Lung (tissue), 12 donors: ENCODE data around the gene RBM44. TPM values are rescaled to one million over a fixed set of nuclear protein-coding genes. Genes with fewer than 3 reads are reported as not detected.

Experiments used
- ATAC-seq: fragments of 200-7000 bp; cut with Tn5 transposase; one replicate; pipeline ENCODE4 v1.9.1; 2020; ENCODE audit warnings: moderate number of reproducible peaks; ENCODE audit not compliant: insufficient read depth, low FRiP score
- DNase-seq, 3 donors: peaks; one replicate each; pipeline ENCODE4 v3.0.0-alpha.2; 2013 to 2017
- H3K27ac ChIP-seq, 2 donors: one replicate each; pipeline ENCODE4 v1.5.1; 2013; ENCODE audit warnings: mild to moderate bottlenecking in 2 of 2, moderate library complexity in 2 of 2, control low read depth in 1 of 2, inconsistent platforms in 1 of 2, low read depth in 1 of 2, low read length in 1 of 2
- H3K27me3 ChIP-seq, 3 donors: one replicate each; pipeline ENCODE4 v1.5.1; 2013; ENCODE audit warnings: low read length in 2 of 3; ENCODE audit not compliant: control insufficient read depth in 3 of 3, insufficient read depth in 3 of 3
- H3K36me3 ChIP-seq, 4 donors: one replicate each; pipeline ENCODE4 v1.5.1; 2013; ENCODE audit warnings: low read length in 4 of 4, mild to moderate bottlenecking in 1 of 4, moderate library complexity in 1 of 4; ENCODE audit not compliant: control insufficient read depth in 4 of 4, insufficient read depth in 4 of 4
- H3K4me1 ChIP-seq, 5 donors: one replicate each; pipeline ENCODE4 v1.5.1; 2013; ENCODE audit warnings: low read length in 5 of 5, mild to moderate bottlenecking in 2 of 5, moderate library complexity in 1 of 5; ENCODE audit not compliant: control insufficient read depth in 5 of 5, insufficient read depth in 5 of 5
- H3K4me3 ChIP-seq: one replicate; pipeline ENCODE4 v1.5.1; 2013; ENCODE audit warnings: mild to moderate bottlenecking, control low read depth, moderate library complexity
- H3K9ac ChIP-seq, 2 donors: one replicate each; pipeline ENCODE4 v1.5.1; 2013; ENCODE audit warnings: low read length in 2 of 2, control low read depth in 1 of 2; ENCODE audit not compliant: insufficient read depth in 1 of 2
- H3K9me3 ChIP-seq, 4 donors: one replicate each; pipeline ENCODE4 v1.5.1; 2013; ENCODE audit warnings: low read length in 3 of 4, mild to moderate bottlenecking in 1 of 4, moderate library complexity in 1 of 4; ENCODE audit not compliant: control insufficient read depth in 4 of 4, insufficient read depth in 3 of 4
- WGBS, 2 donors: extraction: QIAGEN DNeasy Blood & Tissue Kit; methylation state at CpG; one replicate each; pipeline ENCODE4 v1.1.7; 2013; 5-methylcytosine and 5-hydroxymethylcytosine counted together
- polyA plus RNA-seq, 2 donors: library from polyadenylated mRNA; stranded (reverse); fragments of 200-250 nt; gene quantifications; one replicate each; pipeline ENCODE4 v1.2.1, GENCODE V29; 2013
- total RNA-seq, 2 donors: library from RNA; depleted of rRNA in 1 of 2; stranded (reverse); fragments of >200 nt in 1 of 2; gene quantifications; one replicate each; pipeline ENCODE4 v1.2.1, GENCODE V29; 2014 to 2021
- TF ChIP-seq, protein P1 (sequence below): IDR thresholded peaks from 2 replicates; pipeline ENCODE4 v1.5.1; 2012; ENCODE audit warnings: mild to moderate bottlenecking; ENCODE audit errors: control extremely low read depth, extremely low read depth
- donor health status: control.
- donor health status: control.
- donor health status: Bipolar disorder and iron deficiency.
- donor health status: healthy.
- donor health status: DM: yes; HTN: yes; CAD: no.

The RBM44 gene
- total and polyA plus RNA-seq, 4 donors: 0.26 to 4.0 (median 0.88) TPM

DNA sequence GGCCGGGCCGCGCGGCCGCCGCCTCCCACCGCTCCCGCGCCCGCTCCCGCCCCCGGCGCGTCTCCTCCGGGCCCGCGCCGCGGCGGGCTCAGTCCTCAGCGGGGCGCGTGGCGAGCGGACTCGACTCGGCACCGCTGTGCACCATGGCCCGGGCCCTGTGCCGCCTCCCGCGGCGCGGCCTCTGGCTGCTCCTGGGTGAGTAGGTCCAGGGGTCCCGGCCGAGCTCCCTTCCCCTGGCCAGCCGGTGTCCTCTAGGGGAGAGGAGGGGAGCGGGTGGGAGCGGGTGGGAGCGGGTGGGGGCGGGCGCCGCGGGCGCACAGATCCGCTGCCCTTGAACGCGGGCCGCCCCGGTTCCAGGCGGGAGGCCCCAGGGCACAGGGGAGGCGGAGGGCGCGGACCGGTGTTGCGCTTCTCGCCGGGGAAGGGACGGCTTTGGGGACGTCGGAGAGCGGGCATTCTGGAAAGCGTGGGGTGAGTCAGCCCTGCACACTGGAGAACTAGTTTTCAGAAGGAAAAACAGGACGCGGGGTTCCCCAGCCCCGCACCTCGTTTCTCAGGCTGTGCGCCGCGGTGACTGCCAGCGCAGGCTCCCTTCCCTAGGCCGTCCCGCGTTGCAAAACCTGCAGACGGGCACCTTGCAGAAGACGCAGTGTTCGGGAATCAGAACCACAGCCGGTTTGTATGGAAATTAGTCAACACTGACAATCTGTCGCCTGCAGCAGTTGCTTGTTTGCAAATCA is 61.1 kb downstream of the RBM44 start, which contains the start of gene RAMP1:
Gene RAMP1, plus strand, starts transcription at position 91 of the 740 bp plus-strand sequence. Its CDS starts 53 bp downstream, at position 144.
- Histone ChIP-seq H3K4me1 (peaks cover 0 to 27% (median 4%) of the 10 kb centered on the region in 5 donors), H3K27me3 (peaks cover 0 to 16% (median 14%) of the 10 kb centered on the region in 3 donors), H3K4me3 (no peak within 1 kb of the TSS), H3K9me3 (no peaks in the 10 kb centered on the region), H3K9ac (no peak within 1 kb of the TSS), H3K27ac (peak within 1 kb of the TSS in 1 of 2 donors; percentile 83), H3K36me3 (no peaks in the 10 kb centered on the region)
- TF ChIP-seq, protein P1, sequence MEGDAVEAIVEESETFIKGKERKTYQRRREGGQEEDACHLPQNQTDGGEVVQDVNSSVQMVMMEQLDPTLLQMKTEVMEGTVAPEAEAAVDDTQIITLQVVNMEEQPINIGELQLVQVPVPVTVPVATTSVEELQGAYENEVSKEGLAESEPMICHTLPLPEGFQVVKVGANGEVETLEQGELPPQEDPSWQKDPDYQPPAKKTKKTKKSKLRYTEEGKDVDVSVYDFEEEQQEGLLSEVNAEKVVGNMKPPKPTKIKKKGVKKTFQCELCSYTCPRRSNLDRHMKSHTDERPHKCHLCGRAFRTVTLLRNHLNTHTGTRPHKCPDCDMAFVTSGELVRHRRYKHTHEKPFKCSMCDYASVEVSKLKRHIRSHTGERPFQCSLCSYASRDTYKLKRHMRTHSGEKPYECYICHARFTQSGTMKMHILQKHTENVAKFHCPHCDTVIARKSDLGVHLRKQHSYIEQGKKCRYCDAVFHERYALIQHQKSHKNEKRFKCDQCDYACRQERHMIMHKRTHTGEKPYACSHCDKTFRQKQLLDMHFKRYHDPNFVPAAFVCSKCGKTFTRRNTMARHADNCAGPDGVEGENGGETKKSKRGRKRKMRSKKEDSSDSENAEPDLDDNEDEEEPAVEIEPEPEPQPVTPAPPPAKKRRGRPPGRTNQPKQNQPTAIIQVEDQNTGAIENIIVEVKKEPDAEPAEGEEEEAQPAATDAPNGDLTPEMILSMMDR: no peak
- ATAC-seq (no peak), DNase-seq (peak; percentile 11 to 50 (median 25))
- 0 to 4% methylated on average over 42 to 79 of the region's 79 CpGs for WGBS, 2 donors

DNA sequence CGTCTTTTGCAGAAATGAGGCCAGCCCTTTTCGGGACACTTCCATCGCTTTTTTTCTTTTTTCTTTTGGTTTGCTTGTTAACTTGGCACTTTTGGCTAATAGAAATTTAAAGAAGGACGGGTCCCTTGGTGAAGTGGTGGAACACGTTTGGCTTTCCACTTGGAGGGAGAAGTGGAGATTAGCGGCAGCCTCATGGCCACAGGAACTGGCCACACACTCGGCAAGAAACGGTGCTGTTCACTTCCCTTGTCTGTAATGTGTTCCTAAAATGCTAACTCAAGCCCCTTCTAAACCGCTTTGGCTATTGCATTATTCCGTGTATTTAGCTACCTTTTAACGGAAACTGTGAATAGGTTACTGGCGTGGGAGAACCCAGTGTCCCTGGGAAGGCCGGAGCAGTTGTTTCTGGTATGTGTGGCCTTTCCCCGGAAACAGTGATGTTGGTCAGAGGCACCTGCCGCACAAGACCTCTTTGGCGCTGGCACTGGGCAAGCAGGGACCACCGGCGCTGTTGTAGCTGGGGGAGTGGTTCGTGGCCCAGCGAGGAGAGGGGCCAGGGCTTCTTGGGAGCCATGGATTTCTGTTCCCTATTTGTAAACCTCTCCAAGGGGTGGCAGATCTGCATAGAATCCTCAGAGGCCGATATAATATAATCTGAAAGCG is 61.8 kb downstream of the RBM44 start:
- Histone ChIP-seq H3K9ac (no peak overlapping the region), H3K36me3 (no peaks in the 10 kb centered on the region), H3K4me1 (peaks cover 0 to 27% (median 4%) of the 10 kb centered on the region in 5 donors), H3K9me3 (no peaks in the 10 kb centered on the region), H3K27me3 (peaks cover 0 to 16% (median 12%) of the 10 kb centered on the region in 3 donors), H3K27ac (peak overlapping the region in 1 of 2 donors; percentile 83), H3K4me3 (no peak overlapping the region)
- no peak for ATAC-seq
- peak in 1 of 3 donors; percentile 38 for DNase-seq
- TF ChIP-seq, protein P1: no peak
- WGBS, 2 donors: 59 to 61% methylated on average over 22 of the region's 22 CpGs

DNA sequence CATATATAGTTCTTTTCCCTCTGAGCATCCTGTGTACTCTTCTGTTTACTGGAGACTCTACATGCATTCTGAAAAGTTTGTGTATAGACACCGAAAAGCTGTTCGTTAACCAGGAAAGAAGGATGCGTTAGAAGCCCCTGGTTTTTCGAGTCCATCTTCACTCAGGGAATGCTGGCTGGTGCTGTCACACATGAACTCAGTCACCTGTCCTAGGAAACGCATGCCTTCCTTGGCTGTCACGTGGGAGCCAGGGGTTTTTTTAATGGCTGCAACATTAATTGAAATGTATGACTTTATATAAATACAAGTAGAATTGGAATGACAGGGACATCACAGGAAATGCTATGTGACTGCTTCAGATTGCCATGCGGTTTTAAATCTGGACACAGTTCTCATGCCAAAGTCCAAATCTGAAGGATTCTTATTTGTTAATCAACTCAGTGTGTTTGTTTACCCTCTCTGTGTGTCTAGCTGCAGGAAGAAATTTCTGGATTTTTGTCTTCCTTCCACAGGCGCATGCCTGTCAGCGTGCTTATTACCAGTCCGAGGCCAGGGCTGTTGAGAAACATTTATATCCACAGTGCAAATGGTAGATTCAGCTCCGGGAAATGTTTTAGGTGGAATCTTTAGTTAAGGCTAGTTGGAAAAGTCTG is 63.4 kb downstream of the RBM44 start:
- Histone ChIP-seq H3K9ac (no peak overlapping the region), H3K27me3 (peaks cover 0 to 14% (median 12%) of the 10 kb centered on the region in 3 donors), H3K36me3 (no peaks in the 10 kb centered on the region), H3K4me1 (peaks cover 0 to 27% (median 4%) of the 10 kb centered on the region in 5 donors), H3K4me3 (no peak overlapping the region), H3K27ac (peak overlapping the region in 1 of 2 donors; percentile 83), H3K9me3 (no peaks in the 10 kb centered on the region)
- 81 to 87% methylated on average over 11 of the region's 11 CpGs for WGBS, 2 donors
- DNase-seq (no peak), ATAC-seq (no peak)
- TF ChIP-seq, protein P1: no peak
